Measurements from ENCODE around the gene LTBP4.

The LTBP4 gene

GRCh38 chr19:40596608-40597328 is 4.4 kb upstream of the LTBP4 start:
- DNase-seq (ENCODE audit: low read depth in 1 of 2, low spot score in 1 of 2), result no peak

GRCh38 chr19:40597329-40597838 is 3.8 kb upstream of the LTBP4 start:
- DNase-seq (ENCODE audit: low read depth in 1 of 2, low spot score in 1 of 2), result no peak

GRCh38 chr19:40598121-40598917 is 2.9 kb upstream of the LTBP4 start:
- DNase-seq (ENCODE audit: low read depth in 1 of 2, low spot score in 1 of 2), result peak; percentile 61 to 78

- no peak for DNase-seq (ENCODE audit: low read depth in 1 of 2, low spot score in 1 of 2)
Measured at GRCh38 chr19:40598918-40599307, 2.3 kb upstream of the LTBP4 start.

- no peak for DNase-seq (ENCODE audit: low read depth in 1 of 2, low spot score in 1 of 2)
Measured at GRCh38 chr19:40599331-40599901, 1.8 kb upstream of the LTBP4 start.

- no peak for DNase-seq (ENCODE audit: low read depth in 1 of 2, low spot score in 1 of 2)
Measured at GRCh38 chr19:40599902-40600569, 1.1 kb upstream of the LTBP4 start.

- DNase-seq (ENCODE audit: low read depth in 1 of 2, low spot score in 1 of 2), result no peak
Measured at GRCh38 chr19:40600570-40601133, 517 bp upstream of the LTBP4 start.

- no peak for DNase-seq (ENCODE audit: low read depth in 1 of 2, low spot score in 1 of 2)
Measured at GRCh38 chr19:40603071-40603388, 1.9 kb downstream of the LTBP4 start.

GRCh38 chr19:40603389-40604170 is 2.4 kb downstream of the LTBP4 start:
- peak; percentile 93 for DNase-seq (ENCODE audit: low read depth in 1 of 2, low spot score in 1 of 2)

GRCh38 chr19:40604171-40604646 is 3.0 kb downstream of the LTBP4 start:
- DNase-seq (ENCODE audit: low read depth in 1 of 2, low spot score in 1 of 2), result no peak

- no peak for DNase-seq (ENCODE audit: low read depth in 1 of 2, low spot score in 1 of 2)
Measured at GRCh38 chr19:40604647-40605215, 3.6 kb downstream of the LTBP4 start.

GRCh38 chr19:40605216-40605971 is 4.2 kb downstream of the LTBP4 start:
- peak; percentile 62 to 70 for DNase-seq (ENCODE audit: low read depth in 1 of 2, low spot score in 1 of 2)

GRCh38 chr19:40607311-40608239 is 6.4 kb downstream of the LTBP4 start:
- no peak for DNase-seq (ENCODE audit: low read depth in 1 of 2, low spot score in 1 of 2)

GRCh38 chr19:40608240-40608621 is 7.1 kb downstream of the LTBP4 start:
- DNase-seq (ENCODE audit: low read depth in 1 of 2, low spot score in 1 of 2), result no peak

GRCh38 chr19:40608957-40609356 is 7.8 kb downstream of the LTBP4 start:
- DNase-seq (ENCODE audit: low read depth in 1 of 2, low spot score in 1 of 2), result no peak

- peak; percentile 79 to 87 for DNase-seq (ENCODE audit: low read depth in 1 of 2, low spot score in 1 of 2)
Measured at GRCh38 chr19:40609561-40610395, 8.6 kb downstream of the LTBP4 start.

- peak in 1 of 2 donors; percentile 46 for DNase-seq (ENCODE audit: low read depth in 1 of 2, low spot score in 1 of 2)
Measured at GRCh38 chr19:40610396-40611064, 9.4 kb downstream of the LTBP4 start.

Measured in stimulated activated CD4-positive, alpha-beta T cell treated with anti-CD3 and anti-CD28 coated beads, Interleukin-15, amount 100 ng/mL, for 1 hour (primary cell).